K562 (cell line): ENCODE results near the gene CLNK. TPM values are rescaled to one million over a fixed set of nuclear protein-coding genes. Genes with fewer than 3 reads are reported as not detected.

Experiments
- ATAC-seq: fragments of 200-7000 bp; cut with Tn5 transposase; 3 replicates; pipeline ENCODE4 v1.9.1; 2020; ENCODE audit warnings: moderate library complexity
- BruUV-seq: library from RNA; stranded (reverse); fragments of 400-500 nt; replicated peaks from 2 replicates; lab custom pipeline; 2021; lab: Mats Ljungman, UMichigan
- CTCF ChIA-PET: fragments of 300-600 bp; formaldehyde crosslinking; extraction: SDS; loops from one replicate; lab custom pipeline; 2021; ENCODE audit warnings: low intra/inter-chr PET ratio; lab: Yijun Ruan, JAX
- POLR2A ChIA-PET: fragments of 300-600, 350-650 bp; sonication (Branson Sonifier 250); formaldehyde crosslinking; extraction: SDS; loops from one replicate; lab custom pipeline; 2021; ENCODE audit warnings: antibody characterized with exemption, inconsistent platforms; lab: Yijun Ruan, JAX
- DNase-seq, 4 experiments: peaks; one replicate each; pipeline versions ENCODE4 v3.0.0 to v3.0.0-alpha.2; 2011 to 2018; ENCODE audit warnings: low spot score in 3 of 4, mixed read lengths in 3 of 4; ENCODE audit errors: extremely low read depth in 1 of 4
- FAIRE-seq: peaks from 2 replicates; lab custom pipeline; 2011; peaks lifted over from hg19 to GRCh38; lab: Jason Lieb, UNC
- H2AFZ ChIP-seq: 2 replicates; pipeline ENCODE4 v1.6.0; 2011; ENCODE audit warnings: low read depth, low read length, control low read depth, inconsistent platforms
- H3K27ac ChIP-seq: fragments of 200-600 bp; 3 replicates; pipeline ENCODE4 v1.8.0; 2011; ENCODE audit warnings: low read depth, mild to moderate bottlenecking, control low read depth, inconsistent platforms, low read length, moderate library complexity, mixed read lengths; ENCODE audit errors: extremely low read depth
- H3K27me3 ChIP-seq, 2 experiments: fragments of 300-600 bp in 1 of 2; 2 replicates in 1 of 2; 3 replicates in 1 of 2; pipeline versions ENCODE4 v1.6.0 to v1.8.0; 2011; ENCODE audit warnings: inconsistent platforms in 2 of 2, low read length in 2 of 2, mild to moderate bottlenecking in 1 of 2, mixed read lengths in 1 of 2, moderate library complexity in 1 of 2; ENCODE audit not compliant: control insufficient read depth in 2 of 2, insufficient read depth in 2 of 2
- H3K36me3 ChIP-seq: fragments of 300-600 bp; 3 replicates; pipeline ENCODE4 v1.8.0; 2011; ENCODE audit warnings: mild to moderate bottlenecking, low read length, inconsistent platforms; ENCODE audit not compliant: control insufficient read depth, insufficient read depth
- H3K4me1 ChIP-seq, 2 experiments: fragments of 200-600 bp in 1 of 2; replicated peaks in 1 of 2; 2 replicates in 1 of 2; 3 replicates in 1 of 2; pipeline versions ENCODE4 v1.5.1 to v1.8.0; 2011; ENCODE audit warnings: inconsistent platforms in 2 of 2, low read length in 2 of 2, mild to moderate bottlenecking in 1 of 2, mixed read lengths in 1 of 2, moderate library complexity in 1 of 2; ENCODE audit not compliant: control insufficient read depth in 2 of 2, insufficient read depth in 2 of 2
- H3K4me2 ChIP-seq: 2 replicates; pipeline ENCODE4 v1.6.1; 2011; ENCODE audit warnings: low read length, control low read depth, inconsistent platforms, mixed read lengths; ENCODE audit not compliant: insufficient read depth
- H3K4me3 ChIP-seq: fragments of 200-600 bp; sonication (generic), shearing (Covaris generic); 2 replicates; pipeline ENCODE4 v1.5.1; 2016; ENCODE audit warnings: control low read depth, inconsistent platforms
- H3K79me2 ChIP-seq: fragments of 200-600 bp; 3 replicates; pipeline ENCODE4 v1.8.0; 2011; ENCODE audit warnings: low read length, inconsistent platforms; ENCODE audit not compliant: control insufficient read depth, insufficient read depth
- H3K9ac ChIP-seq, 2 experiments: 2 replicates each; pipeline versions ENCODE4 v1.6.0 to v1.6.1; 2011; ENCODE audit warnings: low read depth in 2 of 2, low read length in 2 of 2, control low read depth in 1 of 2, inconsistent platforms in 1 of 2, mild to moderate bottlenecking in 1 of 2, mixed read lengths in 1 of 2; ENCODE audit not compliant: insufficient read depth in 1 of 2
- H3K9me1 ChIP-seq: one replicate; pipeline ENCODE4 v1.6.0; 2011; ENCODE audit warnings: inconsistent platforms, mild to moderate bottlenecking, low read length, moderate library complexity; ENCODE audit not compliant: control insufficient read depth, insufficient read depth
- H3K9me3 ChIP-seq: replicated peaks from 2 replicates; pipeline ENCODE4 v1.5.1; 2011; ENCODE audit warnings: low read depth, low read length, inconsistent platforms; ENCODE audit not compliant: control insufficient read depth, insufficient read depth
- H4K20me1 ChIP-seq: replicated peaks from 2 replicates; pipeline ENCODE4 v1.6.1; 2011; ENCODE audit warnings: low read length, inconsistent platforms, mixed read lengths; ENCODE audit not compliant: control insufficient read depth, insufficient read depth
- ATF3 ChIP-seq, 2 experiments: fragments of 450-650 bp in 1 of 2; sonication (generic) in 1 of 2; formaldehyde crosslinking in 1 of 2; IDR thresholded peaks in 1 of 2; conservative IDR thresholded peaks in 1 of 2; 2 replicates each; pipeline versions ENCODE4 v1.6.1 to v1.8.1; 2016 to 2023; ENCODE audit warnings: mild to moderate bottlenecking in 2 of 2, moderate library complexity in 2 of 2, inconsistent platforms in 1 of 2, missing genetic modification reagents in 1 of 2
- E2F1 ChIP-seq: sonication (generic); formaldehyde crosslinking; IDR thresholded peaks from 2 replicates; pipeline ENCODE4 v1.8.1; 2023; ENCODE audit warnings: mild to moderate bottlenecking, missing genetic modification reagents, moderate library complexity
- HDAC3 ChIP-seq: fragments of 450-650 bp; IDR thresholded peaks from 2 replicates; pipeline ENCODE4 v1.6.1; 2018; ENCODE audit warnings: borderline replicate concordance, mild to moderate bottlenecking, moderate library complexity; ENCODE audit not compliant: partially characterized antibody
- HLTF ChIP-seq: fragments of 450-650 bp; IDR thresholded peaks from 2 replicates; pipeline ENCODE4 v1.6.1; 2016
- HMG20A ChIP-seq: fragments of 450-650 bp; formaldehyde crosslinking; conservative IDR thresholded peaks from 2 replicates; pipeline ENCODE4 v1.4.0; 2020; ENCODE audit warnings: mild to moderate bottlenecking, mixed read lengths
- ILF3 ChIP-seq: fragments of 450-650 bp; IDR thresholded peaks from 2 replicates; pipeline ENCODE4 v1.6.1; 2018; ENCODE audit warnings: antibody characterized with exemption, mild to moderate bottlenecking, moderate library complexity, borderline replicate concordance
- KAT7 ChIP-seq: sonication (generic); formaldehyde crosslinking; IDR thresholded peaks from 2 replicates; pipeline ENCODE4 v1.8.0; 2022; ENCODE audit warnings: missing genetic modification reagents, mild to moderate bottlenecking, borderline replicate concordance
- MEF2A ChIP-seq: IDR thresholded peaks from 2 replicates; pipeline ENCODE4 v1.6.1; 2011; ENCODE audit warnings: low read depth, mild to moderate bottlenecking, low read length, moderate library complexity; ENCODE audit not compliant: control insufficient read depth
- PCBP1 ChIP-seq: fragments of 200-400 bp; formaldehyde crosslinking; IDR thresholded peaks from 2 replicates; pipeline ENCODE4 v1.6.1; 2018; ENCODE audit warnings: mild to moderate bottlenecking, low read depth, low read length; ENCODE audit not compliant: poor library complexity, severe bottlenecking
- PTTG1 ChIP-seq: fragments of 450-650 bp; IDR thresholded peaks from 2 replicates; pipeline ENCODE4 v1.6.1; 2016; ENCODE audit warnings: low read depth, mild to moderate bottlenecking, missing genetic modification characterization, missing compliant biosample characterization
- PYGO2 ChIP-seq: fragments of 450-650 bp; IDR thresholded peaks from 2 replicates; pipeline ENCODE4 v1.6.1; 2016; ENCODE audit warnings: mild to moderate bottlenecking, missing genetic modification characterization, moderate library complexity, missing compliant biosample characterization
- SMAD2 ChIP-seq: fragments of 150-350 bp; IDR thresholded peaks from 2 replicates; pipeline ENCODE4 v1.6.1; 2014; ENCODE audit warnings: low read depth, mild to moderate bottlenecking, low read length
- ZFP1 ChIP-seq: fragments of 450-650 bp; formaldehyde crosslinking; IDR thresholded peaks from 2 replicates; pipeline ENCODE4 v1.4.0; 2020; ENCODE audit warnings: mild to moderate bottlenecking, mixed read lengths
- ZNF699 ChIP-seq: fragments of 250-450 bp; sonication (Bioruptor Pico); IDR thresholded peaks from 2 replicates; pipeline ENCODE4 v1.8.0; 2021; ENCODE audit warnings: mild to moderate bottlenecking, moderate library complexity; ENCODE audit not compliant: insufficient replicate concordance
- ZNF764 ChIP-seq: fragments of 250-450 bp; sonication (Bioruptor Pico); IDR thresholded peaks from 2 replicates; pipeline ENCODE4 v1.4.0; 2020; ENCODE audit warnings: low read depth, mild to moderate bottlenecking, moderate library complexity
- WGBS: fragments of 100-300 bp; shearing (Covaris generic); methylation state at CpG from one replicate; pipeline ENCODE4 v1.1.6; 2016; ENCODE audit warnings: low coverage, mixed read lengths; ENCODE audit not compliant: insufficient coverage; ENCODE audit errors: missing lambda C conversion rate; 5-methylcytosine and 5-hydroxymethylcytosine counted together
- in situ Hi-C: fragments of 300-500 bp; cut with MboI; formaldehyde crosslinking; loops from 4 replicates; pipeline ENCODE4 v1.15.0; 2018; ENCODE audit warnings: inconsistent platforms, mixed read lengths
- intact Hi-C: fragments of 100-400 bp; cut with micrococcal nuclease; formaldehyde crosslinking; loops from 2 replicates; pipeline ENCODE4 v1.14.2; 2022
- polyA plus RNA-seq, 8 experiments: library from polyadenylated mRNA; depleted of rRNA in 4 of 8; stranded (reverse) in 5 of 8; unstranded in 3 of 8; fragments of >200 nt; fragmentation: Nextera tagmentation in 2 of 8; fragmentation: Illumina TruSeq in 1 of 8; extraction: Ambion mirVana in 2 of 8; extraction: Trizol in 1 of 8; gene quantifications; 2 replicates each; pipeline versions ENCODE4 v1.2.1 to v1.2.3, GENCODE V29; 2011 to 2014; ENCODE audit warnings: inconsistent platforms in 1 of 8, missing spikeins in 1 of 8
- total RNA-seq, 7 experiments: library from RNA; depleted of rRNA in 6 of 7; stranded (reverse); fragments of >200 nt in 6 of 7; fragmentation: Illumina TruSeq in 2 of 7; extraction: Trizol in 2 of 7; gene quantifications; 2 replicates each; pipeline versions ENCODE4 v1.2.1 to v1.2.3, GENCODE V29; 2011 to 2021; ENCODE audit warnings: low replicate concordance in 1 of 7

CLNK gene
- total and polyA plus RNA-seq, 9 of the 15 experiments (the other 6 are each of a cell fraction or from before 2014, with no cell fraction given), result not detected

- Histone ChIP-seq H3K4me2 (no peak overlapping the region), H3K36me3 (no peaks in the 10 kb centered on the region), H3K27ac (no peak overlapping the region), H3K9ac (no peak overlapping the region), H3K79me2 (no peaks in the 10 kb centered on the region), H2AFZ (no peak overlapping the region), H3K4me1 (no peaks in the 10 kb centered on the region), H3K27me3 (no peaks in the 10 kb centered on the region), H3K9me3 (no peaks in the 10 kb centered on the region), H3K9me1 (no peaks in the 10 kb centered on the region), H3K4me3 (no peak overlapping the region), H4K20me1 (no peaks in the 10 kb centered on the region)
- ChIA-PET CTCF (no interaction called here), POLR2A (interaction anchor here (1.5 kb wide), 1 partner anchor 30 kb away, joined by 3 read pairs; no protein-coding TSS in a partner anchor)
- ATAC-seq, result no peak
- DNase-seq, result no peak
- 2% methylated on average over 3 of the region's 3 CpGs for WGBS
- in situ Hi-C loops, result no loop called here
- TF ChIP-seq PYGO2 (tag) (no peak), KAT7 (CRISPR knock-in tag) (no peak), ATF3 (IDR thresholded peaks at IDR 0.05) (0 out of 2 replicates have a peak, but pooled peaks have one; percentile 37), ATF3 (CRISPR knock-in tag; conservative IDR thresholded peaks at IDR 0.05) (no peak), ZNF699 (CRISPR knock-in tag) (no peak), SMAD2 (no peak), HDAC3 (no peak), ZNF764 (CRISPR knock-in tag) (no peak), PCBP1 (no peak), E2F1 (no peak), HMG20A (CRISPR knock-in tag) (no peak), MEF2A (peak; percentile 77), PTTG1 (no peak), ZFP1 (no peak), HLTF (no peak), ILF3 (no peak)
- no TSS peak for BruUV-seq
- intact Hi-C loops, result no loop called here
- no peak for FAIRE-seq
Observed at GRCh38 chr4:10611673-10612072, 72.9 kb downstream of the CLNK start.
